ENCODE data around the gene EVC2.

The EVC2 gene

GRCh38 chr4:5547651-5548249, 160.6 kb downstream of the EVC2 start:
- CTCF ChIA-PET, result interaction anchor here (1.1 kb wide), 1 partner anchor 10 kb away, joined by 3 read pairs; no protein-coding TSS in a partner anchor

GRCh38 chr4:5545271-5545670, 163.1 kb downstream of the EVC2 start:
- H3K27me3 ChIP-seq (replicated peaks in 2 of 5; ENCODE audit: control insufficient read depth in 4 of 5, insufficient read depth in 5 of 5, low read length in 4 of 5), result no peaks in the 10 kb centered on the region
- peak in 2 of 3 donors; percentile 1 to 2 for DNase-seq
- H3K27ac ChIP-seq (ENCODE audit: insufficient read depth in 1 of 2, low read depth in 1 of 2, low read length in 2 of 2, poor library complexity in 1 of 2, severe bottlenecking in 2 of 2), result no peak overlapping the region
- H3K36me3 ChIP-seq (ENCODE audit: control insufficient read depth in 4 of 4, insufficient read depth in 4 of 4, low read length in 3 of 4), result no peaks in the 10 kb centered on the region
- no peaks in the 10 kb centered on the region for H3K4me1 ChIP-seq (ENCODE audit: control extremely low read depth in 1 of 4, control insufficient read depth in 4 of 4, insufficient read depth in 4 of 4, low read length in 3 of 4)
- H3K9me3 ChIP-seq (ENCODE audit: control extremely low read depth in 1 of 5, control insufficient read depth in 4 of 5, insufficient read depth in 2 of 5, low read depth in 1 of 5, low read length in 4 of 5), result peaks cover 0 to 15% (median 9%) of the 10 kb centered on the region in 5 experiments
- POLR2A ChIA-PET, result no interaction called here
- no peak overlapping the region for H3K4me3 ChIP-seq (ENCODE audit: control insufficient read depth in 1 of 7, extremely low read depth in 1 of 7, insufficient read depth in 4 of 7, low read depth in 2 of 7, low read length in 6 of 7)
- CTCF ChIA-PET, result no interaction called here
- WGBS (ENCODE audit: insufficient coverage), result 43% methylated on average over 1 of the region's 2 CpGs

More at GRCh38 chr4:5547651-5548249, 160.6 kb downstream of the EVC2 start:
- DNase-seq, result no peak
- Histone ChIP-seq H3K9me3 (ENCODE audit: control extremely low read depth in 1 of 5, control insufficient read depth in 4 of 5, insufficient read depth in 2 of 5, low read depth in 1 of 5, low read length in 4 of 5) (peaks cover 2 to 22% (median 9%) of the 10 kb centered on the region in 5 experiments), H3K27me3 (replicated peaks in 2 of 5; ENCODE audit: control insufficient read depth in 4 of 5, insufficient read depth in 5 of 5, low read length in 4 of 5) (no peaks in the 10 kb centered on the region), H3K4me1 (ENCODE audit: control extremely low read depth in 1 of 4, control insufficient read depth in 4 of 4, insufficient read depth in 4 of 4, low read length in 3 of 4) (no peaks in the 10 kb centered on the region), H3K27ac (ENCODE audit: insufficient read depth in 1 of 2, low read depth in 1 of 2, low read length in 2 of 2, poor library complexity in 1 of 2, severe bottlenecking in 2 of 2) (no peak overlapping the region), H3K4me3 (ENCODE audit: control insufficient read depth in 1 of 7, extremely low read depth in 1 of 7, insufficient read depth in 4 of 7, low read depth in 2 of 7, low read length in 6 of 7) (no peak overlapping the region), H3K36me3 (ENCODE audit: control insufficient read depth in 4 of 4, insufficient read depth in 4 of 4, low read length in 3 of 4) (no peaks in the 10 kb centered on the region)
- WGBS (ENCODE audit: insufficient coverage), result 98% methylated on average over 8 of the region's 12 CpGs
- POLR2A ChIA-PET, result no interaction called here

GRCh38 chr4:5544762-5545161, 163.6 kb downstream of the EVC2 start:
- H3K4me3 ChIP-seq (ENCODE audit: control insufficient read depth in 1 of 7, extremely low read depth in 1 of 7, insufficient read depth in 4 of 7, low read depth in 2 of 7, low read length in 6 of 7), result no peak overlapping the region
- DNase-seq, result no peak
- POLR2A ChIA-PET, result no interaction called here
- CTCF ChIA-PET, result no interaction called here
- peaks cover 0 to 15% (median 9%) of the 10 kb centered on the region in 5 experiments for H3K9me3 ChIP-seq (ENCODE audit: control extremely low read depth in 1 of 5, control insufficient read depth in 4 of 5, insufficient read depth in 2 of 5, low read depth in 1 of 5, low read length in 4 of 5)
- WGBS (ENCODE audit: insufficient coverage), result 87% methylated on average over 5 of the region's 5 CpGs
- H3K36me3 ChIP-seq (ENCODE audit: control insufficient read depth in 4 of 4, insufficient read depth in 4 of 4, low read length in 3 of 4), result no peaks in the 10 kb centered on the region
- no peak overlapping the region for H3K27ac ChIP-seq (ENCODE audit: insufficient read depth in 1 of 2, low read depth in 1 of 2, low read length in 2 of 2, poor library complexity in 1 of 2, severe bottlenecking in 2 of 2)
- no peaks in the 10 kb centered on the region for H3K4me1 ChIP-seq (ENCODE audit: control extremely low read depth in 1 of 4, control insufficient read depth in 4 of 4, insufficient read depth in 4 of 4, low read length in 3 of 4)
- H3K27me3 ChIP-seq (replicated peaks in 2 of 5; ENCODE audit: control insufficient read depth in 4 of 5, insufficient read depth in 5 of 5, low read length in 4 of 5), result no peaks in the 10 kb centered on the region

DNA sequence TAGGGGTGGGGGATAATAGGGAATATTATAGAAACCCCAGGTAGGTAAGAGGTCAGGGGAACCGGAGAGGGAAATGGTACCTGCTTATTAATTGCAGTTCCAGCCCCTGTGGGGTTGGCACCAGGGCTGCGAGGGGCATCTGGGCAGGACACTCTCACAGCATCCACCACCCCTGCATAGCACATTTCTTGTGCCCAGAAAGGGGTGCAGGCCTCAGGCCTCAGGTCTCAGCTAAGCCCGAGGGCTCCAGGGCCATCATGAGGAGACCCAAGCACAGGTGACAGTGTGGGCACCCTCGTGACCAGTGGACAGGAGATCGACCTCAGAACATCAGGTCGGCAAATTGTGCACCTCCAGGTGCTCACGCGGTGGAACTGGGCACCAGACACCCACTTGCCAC, 164.7 kb downstream of the EVC2 start:
- no peak for DNase-seq
- no peak overlapping the region for H3K4me3 ChIP-seq (ENCODE audit: control insufficient read depth in 1 of 7, extremely low read depth in 1 of 7, insufficient read depth in 4 of 7, low read depth in 2 of 7, low read length in 6 of 7)
- H3K27ac ChIP-seq (ENCODE audit: insufficient read depth in 1 of 2, low read depth in 1 of 2, low read length in 2 of 2, poor library complexity in 1 of 2, severe bottlenecking in 2 of 2), result no peak overlapping the region
- H3K9me3 ChIP-seq (ENCODE audit: control extremely low read depth in 1 of 5, control insufficient read depth in 4 of 5, insufficient read depth in 2 of 5, low read depth in 1 of 5, low read length in 4 of 5), result peaks cover 0 to 14% (median 9%) of the 10 kb centered on the region in 5 experiments
- ChIA-PET CTCF (no interaction called here), POLR2A (no interaction called here)
- no peaks in the 10 kb centered on the region for H3K36me3 ChIP-seq (ENCODE audit: control insufficient read depth in 4 of 4, insufficient read depth in 4 of 4, low read length in 3 of 4)
- H3K4me1 ChIP-seq (ENCODE audit: control extremely low read depth in 1 of 4, control insufficient read depth in 4 of 4, insufficient read depth in 4 of 4, low read length in 3 of 4), result no peaks in the 10 kb centered on the region
- H3K27me3 ChIP-seq (replicated peaks in 2 of 5; ENCODE audit: control insufficient read depth in 4 of 5, insufficient read depth in 5 of 5, low read length in 4 of 5), result no peaks in the 10 kb centered on the region
- WGBS (ENCODE audit: insufficient coverage), result 96% methylated on average over 6 of the region's 8 CpGs

DNA sequence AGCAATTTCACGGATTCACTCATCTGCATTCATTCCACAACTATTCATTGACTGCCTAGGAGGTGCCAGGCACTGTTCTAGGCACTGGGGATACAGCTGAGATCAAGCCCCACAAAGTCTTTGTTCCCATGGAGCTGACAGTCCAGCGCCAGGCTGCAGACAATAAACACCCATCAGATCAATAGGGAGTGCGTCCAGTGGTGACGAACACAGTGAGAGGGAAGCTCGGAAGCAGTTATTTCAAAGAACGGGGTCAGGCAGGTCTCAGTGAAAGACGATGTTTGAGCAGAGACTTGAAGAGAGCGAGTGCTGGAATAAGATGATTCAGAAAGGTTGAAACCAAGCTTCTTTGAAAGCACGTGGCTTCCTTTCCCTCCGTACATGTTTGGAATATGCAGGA, 167.2 kb downstream of the EVC2 start:
- ChIA-PET POLR2A (no interaction called here), CTCF (no interaction called here)
- Histone ChIP-seq H3K4me3 (ENCODE audit: control insufficient read depth in 1 of 7, extremely low read depth in 1 of 7, insufficient read depth in 4 of 7, low read depth in 2 of 7, low read length in 6 of 7) (no peak overlapping the region), H3K9me3 (ENCODE audit: control extremely low read depth in 1 of 5, control insufficient read depth in 4 of 5, insufficient read depth in 2 of 5, low read depth in 1 of 5, low read length in 4 of 5) (no peaks in the 10 kb centered on the region), H3K4me1 (ENCODE audit: control extremely low read depth in 1 of 4, control insufficient read depth in 4 of 4, insufficient read depth in 4 of 4, low read length in 3 of 4) (no peaks in the 10 kb centered on the region), H3K27ac (ENCODE audit: insufficient read depth in 1 of 2, low read depth in 1 of 2, low read length in 2 of 2, poor library complexity in 1 of 2, severe bottlenecking in 2 of 2) (no peak overlapping the region), H3K27me3 (replicated peaks in 2 of 5; ENCODE audit: control insufficient read depth in 4 of 5, insufficient read depth in 5 of 5, low read length in 4 of 5) (no peaks in the 10 kb centered on the region), H3K36me3 (ENCODE audit: control insufficient read depth in 4 of 4, insufficient read depth in 4 of 4, low read length in 3 of 4) (no peaks in the 10 kb centered on the region)
- 98% methylated on average over 9 of the region's 10 CpGs for WGBS (ENCODE audit: insufficient coverage)
- DNase-seq, result no peak

DNA sequence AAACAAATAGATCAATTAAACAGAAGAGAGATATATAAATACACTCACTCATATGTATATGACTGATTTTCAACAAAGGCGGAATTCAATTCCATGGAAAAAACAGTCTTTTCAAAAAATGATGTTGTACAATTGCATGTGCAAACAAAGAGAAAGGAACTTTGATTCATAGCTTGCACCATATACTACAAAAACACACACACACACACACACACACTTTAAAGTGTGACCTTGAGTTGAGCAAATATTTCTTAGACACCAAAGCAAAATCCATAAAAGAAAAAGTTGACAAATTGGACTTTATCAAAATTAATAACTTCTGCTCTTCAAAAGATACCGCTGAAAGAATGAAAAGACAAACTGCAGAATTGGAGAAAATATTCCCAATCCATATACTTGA, 168.8 kb downstream of the EVC2 start:
- no peaks in the 10 kb centered on the region for H3K27me3 ChIP-seq (replicated peaks in 2 of 5; ENCODE audit: control insufficient read depth in 4 of 5, insufficient read depth in 5 of 5, low read length in 4 of 5)
- no peak for DNase-seq
- no peak overlapping the region for H3K4me3 ChIP-seq (ENCODE audit: control insufficient read depth in 1 of 7, extremely low read depth in 1 of 7, insufficient read depth in 4 of 7, low read depth in 2 of 7, low read length in 6 of 7)
- ChIA-PET CTCF (no interaction called here), POLR2A (no interaction called here)
- WGBS (ENCODE audit: insufficient coverage), result 86% methylated on average over 1 of the region's 2 CpGs
- no peaks in the 10 kb centered on the region for H3K36me3 ChIP-seq (ENCODE audit: control insufficient read depth in 4 of 4, insufficient read depth in 4 of 4, low read length in 3 of 4)
- peaks cover 0 to 6% (median 0%) of the 10 kb centered on the region in 5 experiments for H3K9me3 ChIP-seq (ENCODE audit: control extremely low read depth in 1 of 5, control insufficient read depth in 4 of 5, insufficient read depth in 2 of 5, low read depth in 1 of 5, low read length in 4 of 5)
- H3K4me1 ChIP-seq (ENCODE audit: control extremely low read depth in 1 of 4, control insufficient read depth in 4 of 4, insufficient read depth in 4 of 4, low read length in 3 of 4), result no peaks in the 10 kb centered on the region
- H3K27ac ChIP-seq (ENCODE audit: insufficient read depth in 1 of 2, low read depth in 1 of 2, low read length in 2 of 2, poor library complexity in 1 of 2, severe bottlenecking in 2 of 2), result no peak overlapping the region

DNA sequence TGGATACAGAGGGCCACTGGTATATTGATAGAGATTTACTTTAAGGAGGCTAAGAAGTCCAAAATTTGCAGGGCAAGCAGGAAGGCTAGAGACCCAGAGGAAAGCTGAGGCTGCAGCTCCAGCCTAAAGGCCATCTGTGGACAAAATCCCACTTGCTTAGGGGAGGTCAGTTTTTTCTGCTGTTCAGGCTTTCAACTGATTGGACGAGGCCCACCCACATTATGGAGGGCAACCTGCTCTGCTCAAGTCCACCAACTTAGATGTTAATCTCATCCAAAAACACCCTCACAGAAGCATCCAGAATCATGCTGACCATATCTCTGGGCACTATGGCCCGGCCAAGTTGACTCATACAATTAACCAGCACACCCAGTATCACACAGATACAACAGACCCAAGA, 176.3 kb downstream of the EVC2 start:
- 100% methylated on average over 1 of the region's 2 CpGs for WGBS (ENCODE audit: insufficient coverage)
- H3K36me3 ChIP-seq (ENCODE audit: control insufficient read depth in 4 of 4, insufficient read depth in 4 of 4, low read length in 3 of 4), result no peaks in the 10 kb centered on the region
- ChIA-PET POLR2A (no interaction called here), CTCF (no interaction called here)
- H3K4me1 ChIP-seq (ENCODE audit: control extremely low read depth in 1 of 4, control insufficient read depth in 4 of 4, insufficient read depth in 4 of 4, low read length in 3 of 4), result no peaks in the 10 kb centered on the region
- H3K27ac ChIP-seq (ENCODE audit: insufficient read depth in 1 of 2, low read depth in 1 of 2, low read length in 2 of 2, poor library complexity in 1 of 2, severe bottlenecking in 2 of 2), result no peak overlapping the region
- H3K27me3 ChIP-seq (replicated peaks in 2 of 5; ENCODE audit: control insufficient read depth in 4 of 5, insufficient read depth in 5 of 5, low read length in 4 of 5), result no peaks in the 10 kb centered on the region
- H3K4me3 ChIP-seq (ENCODE audit: control insufficient read depth in 1 of 7, extremely low read depth in 1 of 7, insufficient read depth in 4 of 7, low read depth in 2 of 7, low read length in 6 of 7), result no peak overlapping the region
- DNase-seq, result no peak
- H3K9me3 ChIP-seq (ENCODE audit: control extremely low read depth in 1 of 5, control insufficient read depth in 4 of 5, insufficient read depth in 2 of 5, low read depth in 1 of 5, low read length in 4 of 5), result peaks cover 0 to 6% (median 2%) of the 10 kb centered on the region in 5 experiments
